GM21619 (cell line): ENCODE measurements around the gene GPHN.

ENCODE experiments used
- ATAC-seq: cut with Tn5 transposase; IDR thresholded peaks from one replicate; pipeline ENCODE4 v1.9.1; 2021; ENCODE audit not compliant: unreplicated experiment

Gene GPHN

GRCh38 chr14:66916421-66916820 lies 408.5 kb downstream of the GPHN start:
- no peak for ATAC-seq

DNA sequence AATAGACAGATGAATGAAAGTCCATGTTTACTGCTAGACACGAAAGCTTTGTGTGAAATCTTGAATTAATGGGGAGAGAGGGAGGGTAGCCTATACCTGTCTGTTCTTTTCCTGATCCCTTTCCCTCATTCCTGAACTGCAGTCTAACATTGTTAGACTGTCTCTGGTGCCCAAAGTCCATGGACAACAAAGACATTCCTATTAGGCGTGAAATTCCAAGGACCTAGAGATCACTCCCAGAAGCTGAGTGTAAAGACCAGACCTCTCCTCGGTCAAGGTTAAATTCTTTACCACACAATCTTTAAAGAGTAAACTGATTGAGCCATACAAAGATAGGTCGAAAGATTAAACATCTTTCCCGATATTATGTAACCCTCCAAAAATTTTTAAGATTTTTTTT lies 410.6 kb downstream of the GPHN start:
- no peak for ATAC-seq

DNA sequence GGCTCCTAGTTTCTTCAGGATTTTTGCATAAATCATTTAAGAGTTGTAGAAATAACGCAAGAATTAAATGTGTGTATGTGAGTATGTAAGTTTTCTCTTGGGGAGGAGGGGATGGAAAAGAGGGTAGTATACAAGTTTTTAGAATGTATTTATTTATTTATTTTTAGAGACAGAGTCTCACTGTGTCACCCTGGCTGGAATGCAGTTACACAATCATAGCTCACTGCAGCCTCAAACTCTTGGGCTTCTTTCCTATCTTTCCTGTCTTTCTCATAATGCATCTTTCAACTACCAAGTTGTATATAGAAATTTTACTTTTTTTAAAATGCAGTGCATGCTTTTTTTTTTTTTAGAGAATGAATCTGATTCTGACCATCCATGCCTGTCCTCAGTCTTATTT lies 412.2 kb downstream of the GPHN start:
- no peak for ATAC-seq

GRCh38 chr14:66923251-66923650 lies 415.3 kb downstream of the GPHN start:
- no peak for ATAC-seq

DNA sequence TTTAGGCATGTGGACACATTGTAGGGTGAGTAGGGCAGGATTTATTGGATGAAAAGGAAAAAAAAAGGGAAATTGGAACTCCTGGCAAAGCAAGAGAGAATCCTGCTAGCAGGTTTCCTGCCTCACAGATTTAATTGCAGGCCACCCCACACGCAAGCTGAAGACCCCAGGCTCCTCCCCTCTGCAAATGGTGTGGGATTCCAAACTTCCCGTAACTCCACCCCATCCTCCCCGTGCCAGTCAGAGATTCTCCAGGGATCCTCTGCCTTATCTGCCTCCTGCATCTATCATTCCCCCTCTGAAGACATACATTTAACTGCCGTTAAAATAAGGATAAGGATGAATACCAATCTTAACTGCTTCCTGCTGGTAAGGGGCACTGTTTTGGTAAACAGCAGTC lies 431.5 kb downstream of the GPHN start:
- no peak for ATAC-seq

GRCh38 chr14:66944872-66945271 lies 436.9 kb downstream of the GPHN start:
- ATAC-seq: no peak

- ATAC-seq: no peak
Observed at GRCh38 chr14:66955159-66955558, 447.2 kb downstream of the GPHN start.

DNA sequence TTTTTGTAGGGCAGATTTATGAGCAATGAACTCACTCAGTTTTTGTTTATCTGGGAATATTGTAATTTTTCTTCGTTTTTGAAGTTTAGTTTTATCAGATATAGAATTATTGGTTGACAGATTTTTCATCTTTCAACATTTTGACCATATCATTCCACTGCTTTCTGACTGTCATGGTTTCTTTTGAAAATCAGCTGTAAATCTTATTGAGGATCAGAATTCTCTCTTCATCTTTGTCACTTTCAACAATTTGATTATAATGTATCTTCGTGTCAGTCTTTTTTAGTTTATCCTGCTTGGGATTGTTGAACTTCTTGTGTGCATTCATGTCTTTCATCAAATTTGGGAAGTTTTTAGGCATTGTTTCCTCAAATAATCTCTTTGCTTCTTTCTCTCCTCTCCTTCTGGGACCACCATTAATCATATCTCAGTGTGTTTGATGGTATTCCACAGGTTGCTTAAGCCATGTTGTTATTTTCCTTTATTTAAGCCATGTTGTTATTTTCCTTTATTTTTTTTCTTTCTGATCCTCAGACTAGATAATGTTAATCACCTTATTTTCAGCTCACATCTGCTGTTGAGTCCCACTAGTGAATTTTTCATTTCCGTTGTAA lies 451.6 kb downstream of the GPHN start:
- no peak for ATAC-seq

- no peak for ATAC-seq
Observed at GRCh38 chr14:66965831-66966230, 457.9 kb downstream of the GPHN start.

- ATAC-seq: no peak
Observed at GRCh38 chr14:66972469-66972868, 464.5 kb downstream of the GPHN start.

- no peak for ATAC-seq
Observed at GRCh38 chr14:66974397-66975025, 466.6 kb downstream of the GPHN start.

DNA sequence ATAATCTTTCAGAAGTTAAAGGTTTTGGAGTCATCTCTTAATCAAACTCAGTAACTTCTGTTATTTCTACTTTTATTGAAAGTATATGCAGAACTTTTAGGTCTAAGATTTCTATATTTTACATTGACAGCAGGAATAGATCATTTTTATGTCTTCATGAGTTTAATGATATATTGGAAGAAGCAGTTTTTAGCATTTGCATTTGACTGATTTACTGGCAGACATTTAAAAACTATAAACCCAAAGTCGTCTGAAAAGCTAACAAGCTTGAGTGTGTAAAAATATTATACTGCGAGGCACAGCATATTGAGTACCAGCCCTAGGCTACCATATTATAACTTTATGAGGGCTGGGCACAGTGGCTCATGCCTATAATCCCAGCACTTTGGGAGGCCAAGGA lies 467.3 kb downstream of the GPHN start:
- no peak for ATAC-seq

- ATAC-seq: no peak
Observed at GRCh38 chr14:66979101-66979974, 471.4 kb downstream of the GPHN start.

DNA sequence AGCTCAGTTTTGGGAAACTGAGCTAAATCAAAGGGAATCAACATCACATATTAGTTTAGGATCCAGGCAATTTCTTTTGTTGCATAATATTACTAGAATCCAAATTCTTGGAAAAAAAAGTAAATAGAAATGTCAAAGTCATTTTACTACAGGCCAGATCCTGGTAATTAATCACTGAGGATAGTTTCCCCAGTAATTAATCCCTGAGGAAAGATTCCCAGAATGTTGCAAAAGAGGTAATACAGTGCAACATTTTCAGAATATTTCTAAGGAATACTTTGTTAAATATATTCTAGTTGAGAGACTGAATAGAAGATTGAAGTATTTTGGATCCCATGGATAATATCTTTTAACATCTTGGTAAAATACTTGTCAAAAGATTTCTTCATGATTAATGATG lies 474.3 kb downstream of the GPHN start:
- no peak for ATAC-seq

GRCh38 chr14:66992776-66993175 lies 484.8 kb downstream of the GPHN start:
- ATAC-seq: no peak

GRCh38 chr14:66993512-66993911 lies 485.6 kb downstream of the GPHN start:
- no peak for ATAC-seq

- no peak for ATAC-seq
Observed at GRCh38 chr14:66998013-66998412, 490.1 kb downstream of the GPHN start.

GRCh38 chr14:66999978-67000377 lies 492.0 kb downstream of the GPHN start:
- ATAC-seq: no peak

DNA sequence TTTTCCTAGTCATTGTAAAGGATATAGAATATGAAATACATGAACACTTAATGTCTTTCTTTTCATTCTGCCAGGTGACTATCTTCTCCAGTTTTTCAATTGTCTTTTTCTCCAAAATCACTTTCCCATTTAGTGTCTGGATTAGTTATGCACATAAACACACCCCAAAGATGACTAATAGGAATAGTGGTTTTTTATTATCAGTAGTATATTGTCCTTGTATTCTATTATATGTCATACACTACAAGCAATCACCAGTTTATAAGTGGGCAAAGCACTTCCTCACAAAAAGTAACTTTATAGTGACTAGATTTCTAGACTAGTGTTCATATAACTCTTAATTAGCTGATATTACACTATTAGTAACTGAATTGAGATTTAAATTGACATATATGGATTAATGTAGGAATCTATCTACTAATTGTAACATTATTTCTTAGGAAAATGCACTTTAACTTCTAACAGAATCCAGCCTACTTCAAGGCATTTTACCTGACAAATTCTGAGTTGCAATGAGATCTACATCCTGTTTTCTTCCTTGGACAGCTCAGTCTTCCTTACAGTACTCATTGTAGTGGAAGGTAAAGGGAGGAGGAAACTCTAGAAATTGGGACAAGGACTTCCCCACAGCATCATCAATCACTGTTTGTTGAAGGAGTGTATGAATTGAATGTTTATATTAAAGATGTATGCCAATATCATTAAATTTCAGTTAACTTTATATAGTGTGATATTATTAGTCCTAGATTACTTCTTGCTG lies 495.2 kb downstream of the GPHN start:
- no peak for ATAC-seq

DNA sequence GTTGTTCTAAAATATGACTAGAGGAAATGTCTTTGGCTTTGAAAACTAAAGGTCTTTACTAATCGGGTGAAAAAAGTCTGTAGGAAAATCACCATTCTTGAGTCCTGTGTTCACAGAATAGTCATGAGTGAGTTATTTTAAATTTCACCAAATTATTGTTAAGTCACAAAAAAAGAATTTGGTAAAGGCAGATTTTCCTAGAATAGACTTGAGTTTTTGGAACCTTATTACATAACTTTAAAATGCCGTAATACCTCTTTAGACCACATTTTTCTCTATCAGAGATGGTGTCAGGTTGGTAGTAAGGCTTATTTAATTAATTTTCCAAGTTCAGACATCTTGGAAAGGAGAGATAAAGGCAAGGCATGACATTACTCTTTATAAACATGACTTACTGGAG lies 496.6 kb downstream of the GPHN start:
- no peak for ATAC-seq

GRCh38 chr14:67010602-67011001 lies 502.7 kb downstream of the GPHN start:
- no peak for ATAC-seq
